GM18520 (cell line): ENCODE measurements around the gene AUTS2.

Experiments used
- ATAC-seq: cut with Tn5 transposase; IDR thresholded peaks from one replicate; pipeline ENCODE4 v1.9.1; 2021; ENCODE audit not compliant: unreplicated experiment

Gene AUTS2

DNA sequence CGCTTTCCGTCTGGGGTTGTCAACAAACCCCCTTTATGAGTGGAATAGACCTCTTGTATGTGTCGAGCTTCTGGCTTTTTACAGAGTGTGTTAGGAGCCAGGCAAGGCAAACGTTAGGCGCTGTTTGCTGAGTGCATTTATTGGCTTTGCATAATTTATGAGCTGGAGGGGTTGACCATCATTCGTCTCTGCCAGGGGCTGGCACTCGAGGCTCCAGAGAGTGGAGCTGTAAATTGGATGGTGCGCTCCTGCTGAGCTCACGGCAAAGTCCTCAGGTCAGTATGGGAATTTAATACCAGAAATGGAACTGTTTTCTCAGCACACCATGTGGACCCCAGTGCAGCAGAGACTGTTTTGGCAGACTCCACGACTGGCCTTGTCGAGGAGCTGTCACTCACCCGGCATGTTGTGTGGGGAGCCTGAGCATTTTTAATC lies 834.3 kb downstream of the AUTS2 start:
- no peak for ATAC-seq

DNA sequence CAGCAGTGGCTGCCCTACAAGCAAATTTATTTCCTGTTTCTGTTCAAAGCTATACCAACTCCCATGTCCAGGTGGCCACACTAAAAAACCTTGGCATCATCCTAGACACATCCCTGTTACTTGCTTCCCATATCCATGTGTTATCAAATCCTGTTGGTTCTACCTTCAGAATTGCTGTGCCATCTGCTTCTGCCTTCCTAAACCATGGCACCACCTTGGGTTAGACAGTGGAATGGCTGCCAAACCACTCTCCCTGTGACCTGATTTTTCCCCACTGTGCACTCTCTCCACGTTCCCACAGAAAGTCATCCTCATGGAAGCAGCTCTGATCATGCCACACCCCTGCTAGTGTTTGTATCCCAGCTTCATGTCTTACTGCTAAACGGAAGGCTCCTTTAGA lies 836.1 kb downstream of the AUTS2 start:
- no peak for ATAC-seq

DNA sequence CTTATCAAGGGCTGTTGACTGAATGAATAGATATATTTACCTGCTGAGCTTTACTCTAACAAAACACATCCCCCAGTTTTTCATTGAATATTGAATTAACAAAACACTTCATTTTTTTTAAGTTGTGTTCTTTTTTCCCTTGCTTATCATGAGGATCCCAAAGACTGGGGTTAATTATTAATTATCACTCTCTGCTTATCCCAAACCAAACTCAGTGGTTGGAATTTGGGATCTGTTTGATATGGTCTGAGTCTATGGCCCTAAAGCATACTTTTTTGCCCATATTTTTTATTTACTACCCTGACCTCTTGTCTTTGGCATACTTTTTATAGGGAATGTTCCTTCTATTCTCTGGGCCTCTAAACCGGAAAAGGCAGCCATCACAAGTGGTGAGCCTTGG lies 836.5 kb downstream of the AUTS2 start:
- ATAC-seq, result no peak

DNA sequence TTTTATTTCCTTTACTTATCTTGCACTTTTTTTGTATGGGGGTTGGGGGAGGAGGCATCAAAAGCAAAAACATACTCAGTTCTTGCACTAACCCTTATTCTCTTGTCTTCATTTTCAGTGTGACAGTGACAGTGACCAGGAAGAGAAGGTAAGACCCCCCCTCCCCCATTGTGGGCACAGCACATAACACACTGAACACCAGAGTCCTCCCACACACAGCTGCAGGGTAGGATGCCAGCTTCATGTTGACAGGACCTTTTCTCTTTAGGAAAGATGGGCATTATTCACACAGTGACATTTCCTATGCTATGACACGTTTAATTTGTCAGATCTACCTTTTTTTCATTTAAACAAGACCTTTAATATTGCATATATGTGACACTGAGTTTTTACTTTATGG lies 837.4 kb downstream of the AUTS2 start:
- no peak for ATAC-seq

DNA sequence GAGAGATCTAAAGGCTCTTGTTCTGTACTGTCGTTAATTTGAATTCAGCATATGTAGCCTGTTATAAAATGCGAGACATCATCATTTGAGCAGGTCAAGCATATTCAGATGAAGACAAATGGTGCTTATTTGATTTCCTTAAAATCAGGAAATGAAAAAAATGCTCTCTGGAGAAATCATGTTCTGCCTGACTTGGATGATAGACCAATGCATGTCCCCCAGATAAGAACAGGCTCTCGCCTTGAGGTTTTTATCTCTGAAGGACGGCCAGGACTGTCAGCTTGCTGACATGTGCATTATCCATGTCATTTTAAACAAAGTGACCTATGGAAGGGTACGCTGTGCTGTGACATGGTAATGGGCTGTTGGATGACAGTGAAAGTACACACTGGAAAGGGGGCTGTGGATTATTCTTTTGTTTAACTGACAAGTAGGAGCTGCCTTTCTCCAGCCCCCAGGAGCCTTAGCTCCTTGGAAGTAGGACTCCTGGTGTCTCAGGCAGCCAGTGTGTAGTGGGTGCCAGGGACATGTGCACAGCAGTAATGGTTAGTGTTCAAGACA lies 838.6 kb downstream of the AUTS2 start:
- ATAC-seq, result no peak

DNA sequence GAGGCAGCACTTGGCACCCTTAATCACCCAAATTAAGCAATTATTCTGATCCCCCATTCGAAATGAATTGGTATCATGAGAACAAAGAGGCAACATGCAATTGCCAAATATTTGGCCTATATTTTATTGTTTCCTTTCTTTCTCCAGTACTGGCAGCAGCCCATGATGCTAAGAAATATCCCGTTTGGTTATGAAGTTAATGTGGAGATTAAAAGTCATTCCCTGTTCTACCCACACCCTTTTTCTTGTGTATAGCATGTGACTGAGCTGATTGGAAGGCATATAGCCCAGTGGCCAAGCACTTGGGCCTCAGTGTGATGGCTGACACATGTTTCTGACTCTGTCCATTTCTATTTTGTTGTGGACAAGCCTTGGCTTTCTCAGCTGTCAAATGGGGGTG lies 841.4 kb downstream of the AUTS2 start:
- no peak for ATAC-seq

DNA sequence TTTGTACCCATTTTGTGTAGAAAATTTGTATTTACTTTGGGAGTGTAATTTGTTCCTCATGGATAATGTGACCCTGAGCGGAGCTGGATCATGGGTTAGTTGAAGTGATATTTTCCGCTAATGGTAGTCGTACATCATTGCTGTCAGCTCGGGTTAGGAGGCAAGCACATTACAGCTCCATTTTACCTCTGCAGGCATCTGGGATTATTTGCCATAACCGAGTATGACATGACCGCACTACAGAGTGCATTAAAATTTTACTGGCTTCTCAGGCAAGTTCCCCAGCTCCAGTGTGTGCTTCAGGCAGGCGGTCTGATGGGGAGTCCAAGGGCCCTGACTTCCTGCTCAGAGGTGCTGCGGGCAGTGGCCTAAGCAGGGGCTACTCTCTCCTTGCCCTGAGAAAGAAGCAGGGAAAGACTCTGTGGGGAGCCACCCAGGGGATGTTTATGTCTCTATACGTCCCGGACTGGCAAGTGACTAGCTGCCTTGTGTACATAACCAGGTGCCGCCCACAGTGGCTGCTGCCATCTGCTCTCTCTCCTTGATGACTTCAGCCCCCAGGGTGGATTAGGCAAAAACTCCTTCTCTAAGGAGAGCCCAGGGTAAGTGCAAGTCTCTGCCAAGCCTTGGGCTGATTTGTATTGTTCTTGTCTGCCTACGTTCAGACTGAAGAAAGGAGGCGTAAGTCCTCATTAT lies 848.3 kb downstream of the AUTS2 start:
- no peak for ATAC-seq

DNA sequence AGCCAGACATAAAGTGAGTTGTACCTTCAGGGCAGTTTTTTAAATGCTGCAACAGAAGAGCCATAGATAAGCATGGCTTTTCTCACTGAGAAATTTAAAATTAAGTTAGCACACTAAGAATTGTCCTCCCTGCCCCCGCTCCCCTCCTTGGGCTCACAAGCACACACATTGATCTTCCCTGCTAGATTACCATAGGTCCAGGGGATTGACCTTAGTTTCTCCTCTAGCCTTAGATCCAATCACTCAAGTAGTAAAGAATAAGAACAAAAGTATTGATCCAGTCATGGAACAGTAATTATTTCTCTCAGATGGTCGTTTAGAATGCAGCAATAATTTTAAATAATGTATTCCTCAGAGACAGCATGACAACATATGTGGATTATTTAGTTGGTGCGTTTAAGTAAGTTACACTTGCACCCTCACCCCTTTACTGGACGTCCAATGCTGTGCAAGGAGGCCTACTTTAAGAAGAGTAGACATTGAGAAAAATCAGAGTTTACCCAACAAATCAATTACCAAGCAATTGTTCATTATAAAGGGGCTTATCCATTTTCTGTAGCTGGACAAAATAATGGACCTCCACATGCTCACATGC lies 850.1 kb downstream of the AUTS2 start:
- no peak for ATAC-seq

DNA sequence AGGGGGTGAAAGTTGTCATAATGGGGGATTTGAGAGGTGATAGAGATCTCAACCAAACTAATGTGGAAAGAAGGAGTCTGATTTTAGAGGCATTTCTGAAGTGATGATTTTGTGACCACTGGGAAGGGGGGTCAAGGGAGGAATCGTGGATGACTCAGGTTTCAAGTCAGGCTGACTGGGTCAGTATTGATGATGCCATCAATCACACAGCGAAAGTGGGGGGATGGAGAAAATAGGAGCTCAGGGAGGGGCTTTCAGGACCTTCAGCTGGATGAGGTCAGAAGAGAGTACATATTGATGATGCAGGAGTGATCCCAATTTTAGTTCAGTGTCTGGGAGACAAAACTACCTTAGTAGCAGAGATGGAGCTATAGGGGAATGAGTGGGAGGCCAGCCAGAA lies 852.5 kb downstream of the AUTS2 start:
- no peak for ATAC-seq

DNA sequence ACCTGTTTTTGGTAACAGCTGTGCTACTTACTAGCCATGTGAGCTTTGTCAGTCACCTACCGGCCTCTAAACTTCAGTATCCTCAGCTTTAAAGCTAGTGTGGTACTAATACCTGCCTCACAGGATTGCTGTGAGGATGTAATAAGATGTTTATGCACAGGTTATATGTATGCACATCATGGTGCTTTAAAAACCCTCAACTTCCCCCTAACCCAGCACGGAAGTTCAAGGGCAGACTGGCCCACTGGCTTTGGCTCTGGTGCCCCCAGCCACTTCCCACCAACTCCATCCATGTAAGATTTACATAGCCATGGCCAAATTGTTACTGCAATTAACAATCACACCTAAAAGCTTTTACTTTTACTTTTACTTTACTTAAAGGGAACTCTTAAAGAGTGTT lies 857.6 kb downstream of the AUTS2 start:
- ATAC-seq, result no peak

DNA sequence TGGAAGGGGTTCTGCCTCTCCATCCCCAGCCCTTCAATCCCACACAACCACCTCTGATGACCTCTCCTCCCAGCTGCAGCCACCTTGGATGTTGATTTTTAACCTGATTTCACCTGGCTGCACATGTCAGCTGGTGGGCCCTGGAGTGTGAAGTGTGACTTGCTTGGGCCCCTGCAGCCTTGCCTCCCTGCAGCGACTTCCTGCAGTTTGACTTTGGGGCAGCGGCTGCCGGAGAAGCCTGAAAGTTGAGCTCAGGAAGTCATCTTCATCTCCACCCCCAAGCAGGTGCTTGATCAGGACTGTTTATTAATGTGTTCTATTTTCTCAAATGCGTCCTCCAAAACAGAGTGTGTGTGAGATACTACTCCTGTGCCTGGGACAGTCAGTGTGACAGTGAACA lies 858.4 kb downstream of the AUTS2 start:
- no peak for ATAC-seq

DNA sequence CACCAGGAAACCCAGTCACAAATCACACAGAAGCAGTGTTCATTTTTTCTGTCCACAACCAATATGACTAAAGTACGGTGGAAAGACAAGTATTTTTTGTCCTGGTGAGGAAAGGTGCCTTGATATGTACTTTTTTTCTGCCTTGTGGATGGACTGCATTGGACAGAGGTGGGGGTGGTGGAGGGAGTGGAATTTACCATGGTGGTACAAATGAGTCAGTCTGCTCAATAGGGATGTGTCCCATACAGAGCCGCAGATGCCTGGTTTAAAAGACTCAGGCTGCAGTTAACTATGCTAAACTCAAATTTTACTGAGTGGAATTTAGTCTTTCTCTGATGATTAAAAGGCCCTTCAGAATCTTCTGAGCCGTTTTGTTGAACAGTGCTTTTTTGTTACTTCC lies 859.2 kb downstream of the AUTS2 start:
- no peak for ATAC-seq

DNA sequence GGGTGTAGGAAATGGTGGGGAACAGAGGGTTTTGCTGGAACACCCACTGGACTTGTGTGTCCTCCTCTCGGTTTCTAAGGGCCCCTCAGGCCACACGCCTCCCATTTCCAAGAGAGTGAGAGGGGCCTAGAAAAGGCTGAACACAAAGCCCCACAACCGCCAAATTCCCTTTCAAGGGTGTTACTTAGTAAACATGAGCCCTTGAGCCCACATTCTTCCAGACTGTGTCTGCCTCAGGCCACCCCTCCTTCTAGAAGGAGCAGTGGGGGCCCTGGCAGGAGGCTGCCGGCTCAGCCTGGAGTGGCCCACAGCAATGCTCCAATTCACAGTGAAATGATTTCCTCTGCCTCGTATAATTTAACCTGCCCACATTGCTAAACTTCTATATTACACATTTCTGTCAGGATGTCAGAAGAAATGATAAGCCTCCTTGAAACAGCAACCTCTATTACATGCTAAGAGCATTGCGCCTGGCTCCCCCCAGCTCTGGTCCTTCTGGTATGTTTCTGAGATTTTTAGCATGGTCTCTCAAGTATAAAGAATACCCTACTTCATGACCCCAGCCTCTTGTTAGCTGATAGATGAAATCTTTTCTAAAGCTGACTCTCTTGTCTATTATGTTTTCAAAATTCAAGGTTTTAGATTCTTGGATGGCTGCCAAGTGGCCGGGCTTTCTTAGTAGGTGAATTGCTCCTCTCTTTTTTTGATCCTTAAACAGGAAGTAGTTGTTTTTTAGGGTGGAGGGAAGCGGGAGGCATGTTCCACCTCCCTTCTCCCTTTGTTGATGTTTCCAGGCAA lies 859.8 kb downstream of the AUTS2 start:
- no peak for ATAC-seq

DNA sequence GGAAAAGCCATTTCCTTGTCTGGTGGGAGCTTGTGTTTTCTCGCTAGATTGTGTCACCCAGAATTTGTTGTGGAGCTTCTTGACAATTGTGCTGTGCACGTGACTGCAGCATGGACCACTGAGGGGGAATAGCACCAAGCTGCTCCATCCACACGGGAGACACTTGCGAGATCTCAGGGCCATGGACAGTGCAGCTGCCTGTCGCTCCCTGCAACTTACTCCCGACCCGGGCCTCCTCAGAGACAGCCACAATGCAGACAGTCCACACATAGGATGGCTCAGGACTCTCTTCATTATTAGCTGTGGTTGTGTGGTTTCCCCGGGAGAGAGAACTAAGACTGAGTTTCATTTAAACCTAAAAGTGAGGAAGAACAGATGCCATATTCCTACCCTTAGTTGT lies 860.5 kb downstream of the AUTS2 start:
- no peak for ATAC-seq

DNA sequence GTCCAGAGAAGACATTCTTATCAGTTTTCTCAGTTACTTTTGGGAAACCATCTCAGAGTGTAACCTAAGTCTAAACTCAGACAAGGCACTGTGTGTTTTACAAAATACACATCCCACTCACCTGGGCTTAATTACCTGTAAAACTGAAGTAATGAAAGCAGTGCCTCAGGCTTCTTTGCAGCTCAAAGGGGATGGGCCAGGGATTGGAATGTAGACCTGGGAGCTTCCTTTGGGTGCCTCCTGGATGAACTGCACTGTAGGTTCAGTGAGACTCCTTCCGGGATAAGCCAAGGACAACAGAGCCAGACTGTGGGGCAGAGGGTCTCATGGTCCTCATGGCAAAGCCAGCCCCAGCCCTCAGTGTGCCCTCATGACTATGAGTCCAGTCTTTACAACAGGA lies 861.3 kb downstream of the AUTS2 start:
- no peak for ATAC-seq

DNA sequence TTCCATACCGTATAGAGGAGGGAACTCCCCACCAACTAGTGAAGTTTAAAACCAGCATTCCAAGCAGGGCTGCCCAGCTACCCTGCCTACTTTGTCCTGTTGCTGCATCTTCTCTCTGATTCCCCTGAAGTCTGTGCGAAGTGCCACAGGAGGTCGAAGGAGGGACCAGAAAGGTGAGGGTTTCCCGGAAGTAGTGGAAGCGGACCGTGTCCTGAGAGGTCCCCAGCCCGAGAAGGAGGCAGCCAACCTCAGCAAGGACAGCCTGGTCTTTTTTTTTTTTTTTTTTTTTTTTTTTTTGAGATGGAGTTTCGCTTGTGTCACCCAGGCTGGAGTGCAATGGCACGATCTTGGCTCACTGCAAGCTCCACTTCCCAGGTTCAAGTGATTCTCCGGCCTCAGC lies 861.8 kb downstream of the AUTS2 start:
- no peak for ATAC-seq

DNA sequence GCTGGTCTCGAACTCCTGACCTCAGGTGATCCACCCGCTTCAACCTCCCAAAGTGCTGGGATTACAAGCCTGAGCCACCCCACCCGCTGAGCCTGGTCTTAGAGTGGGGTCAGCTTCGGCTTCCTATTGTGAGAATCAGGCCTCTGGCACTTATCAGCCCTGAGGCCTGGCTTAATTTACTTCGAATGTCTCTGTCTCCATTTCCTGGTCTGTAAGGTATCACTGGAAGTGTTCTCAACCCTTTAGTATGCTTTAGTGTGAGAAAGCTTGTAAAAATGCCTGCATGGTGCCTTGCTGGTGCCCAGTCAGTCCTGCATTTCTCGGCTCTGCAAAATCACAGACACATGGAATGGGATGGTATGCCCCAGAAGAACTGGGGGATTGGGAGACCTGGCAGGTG lies 862.3 kb downstream of the AUTS2 start:
- no peak for ATAC-seq

DNA sequence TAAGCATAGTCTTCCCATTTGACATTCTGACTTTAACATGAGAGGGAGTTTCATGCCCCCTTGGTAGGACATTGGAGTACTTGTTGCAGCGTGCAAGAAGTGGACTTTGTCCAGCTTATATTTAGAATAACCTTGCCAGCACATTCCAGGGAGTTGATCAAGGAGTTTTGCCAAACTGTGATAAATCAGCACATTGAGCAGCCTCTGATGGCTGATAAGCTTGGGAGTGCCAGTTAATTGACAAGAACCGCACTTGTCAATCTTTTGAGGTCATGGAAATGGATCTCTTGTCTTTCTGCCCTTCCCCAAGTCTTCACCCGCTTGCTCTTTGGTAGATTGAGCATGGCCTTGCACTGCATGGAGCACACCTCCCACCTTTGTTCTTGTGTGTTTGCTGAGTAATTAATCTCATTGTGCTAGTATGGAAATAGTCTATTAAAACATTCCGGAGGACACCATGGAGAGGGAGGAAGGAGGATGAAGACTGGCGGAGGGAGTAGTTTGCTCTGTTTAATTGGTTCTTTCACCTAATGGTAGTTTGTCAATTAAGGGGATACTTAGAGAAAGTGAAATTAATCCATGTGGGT lies 865.2 kb downstream of the AUTS2 start:
- ATAC-seq, result no peak

DNA sequence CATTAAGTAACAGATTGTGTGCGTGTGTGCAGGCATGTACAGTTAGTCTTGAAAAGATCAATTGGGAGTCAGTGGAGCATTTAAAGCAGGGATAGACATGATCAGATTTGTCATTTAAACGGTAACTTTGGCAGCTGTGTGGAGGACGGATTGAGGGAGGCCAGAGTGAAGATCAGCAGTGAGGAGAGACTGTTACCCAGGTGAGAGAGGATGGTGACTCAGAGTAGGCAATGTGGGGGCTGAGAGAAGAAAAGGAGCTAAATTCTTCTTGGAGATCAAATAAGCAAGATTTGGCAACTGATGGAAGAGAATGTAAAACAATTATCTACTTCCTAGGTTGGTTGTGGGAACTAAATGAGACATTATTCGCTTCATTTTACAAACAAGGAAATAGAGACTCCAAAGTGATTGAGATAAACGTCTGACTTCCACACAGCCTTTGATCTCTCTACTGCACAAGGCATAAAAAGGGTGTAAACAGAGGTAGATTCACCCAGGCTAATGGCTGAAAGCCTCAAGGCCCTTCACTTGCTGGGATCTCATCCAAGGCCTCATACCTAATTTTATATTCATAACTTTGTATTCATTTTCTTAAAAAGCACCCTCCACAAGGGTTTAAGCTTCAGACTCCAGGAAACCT lies 868.6 kb downstream of the AUTS2 start:
- no peak for ATAC-seq

DNA sequence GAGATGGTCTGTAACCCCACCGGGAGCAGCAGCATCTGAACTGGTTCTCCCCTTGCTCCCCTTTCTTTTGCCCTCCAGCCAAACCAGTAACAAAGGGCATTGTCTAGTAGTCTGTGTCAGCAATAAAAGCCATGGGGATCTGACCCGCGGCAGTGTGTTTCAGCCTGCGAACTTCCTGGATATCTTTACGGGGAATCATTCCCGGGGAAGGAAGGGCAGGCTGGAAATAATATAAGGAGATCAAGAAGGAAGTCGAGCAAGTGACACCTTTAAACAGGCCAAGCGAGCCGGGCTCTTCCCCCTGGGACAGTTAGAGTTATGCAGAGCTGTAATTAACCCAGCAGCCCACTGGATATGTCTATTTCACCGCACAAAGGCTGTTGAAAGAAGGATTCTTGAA lies 872.5 kb downstream of the AUTS2 start:
- no peak for ATAC-seq

DNA sequence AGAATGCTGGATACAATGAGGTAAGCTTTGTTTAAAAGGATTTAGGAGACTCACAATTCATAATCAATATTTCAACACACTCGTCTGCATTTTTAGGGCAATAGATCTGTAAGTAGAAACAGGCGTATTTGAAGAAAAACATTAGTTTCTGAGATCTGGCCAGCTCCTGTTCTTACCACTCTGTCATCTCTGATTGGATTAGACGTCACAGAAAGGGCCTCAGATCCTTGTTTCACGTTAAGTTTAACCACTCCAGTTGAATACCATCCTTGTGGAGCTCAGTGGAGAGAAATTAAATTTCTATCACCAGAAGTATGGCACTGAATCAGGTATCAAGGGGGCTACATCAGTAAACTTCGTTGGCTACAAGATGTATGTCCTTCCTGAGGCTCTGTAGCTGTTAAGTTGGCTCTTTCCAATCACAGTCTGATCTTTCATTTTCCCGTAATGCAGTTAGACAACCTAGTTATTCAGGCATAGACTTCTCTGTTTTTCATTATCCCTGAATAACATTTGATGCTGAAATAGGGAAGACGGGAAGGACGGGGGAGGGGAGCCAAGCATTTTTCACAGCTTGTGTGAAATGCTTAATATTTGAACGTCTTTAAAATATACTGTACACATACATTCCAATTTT lies 874.4 kb downstream of the AUTS2 start:
- ATAC-seq, result no peak
